PC-9 (cell line): Measurements from ENCODE around the gene CCPG1. TPM values are rescaled to one million over a fixed set of nuclear protein-coding genes. Genes with fewer than 3 reads are reported as not detected.

Source experiments
- BruUV-seq: library from RNA; stranded (reverse); fragments of 400-500 nt; replicated peaks from 2 replicates; lab custom pipeline; 2021; lab: Mats Ljungman, UMichigan
- CTCF ChIA-PET: fragments of 300-600 bp; sonication (Branson Sonifier 250); formaldehyde crosslinking; loops from one replicate; lab custom pipeline; 2022; ENCODE audit warnings: antibody characterized with exemption; lab: Charles Lee
- POLR2A ChIA-PET: fragments of 300-600 bp; sonication (Branson Sonifier 250); formaldehyde crosslinking; loops from one replicate; lab custom pipeline; 2022; ENCODE audit warnings: antibody characterized with exemption; ENCODE audit not compliant: unreplicated experiment; lab: Charles Lee
- DNase-seq, 2 experiments: peaks; one replicate each; pipeline versions ENCODE4 v3.0.0 to v3.0.0-alpha.2; 2015 to 2022; ENCODE audit warnings: mixed read lengths in 1 of 2
- H2AFZ ChIP-seq: fragments of 200-600 bp; sonication (generic); 2 replicates; pipeline ENCODE4 v1.8.1; 2017; ENCODE audit warnings: antibody characterized with exemption
- H3F3A ChIP-seq: fragments of 200-600 bp; sonication (generic); 2 replicates; pipeline ENCODE4 v1.8.1; 2017; ENCODE audit warnings: antibody characterized with exemption, mild to moderate bottlenecking, low read depth; ENCODE audit not compliant: insufficient read depth
- H3K27ac ChIP-seq: fragments of 200-600 bp; sonication (generic); 2 replicates; pipeline ENCODE4 v1.6.1; 2016; ENCODE audit warnings: mixed run types
- H3K27me3 ChIP-seq: fragments of 200-600 bp; sonication (generic); 2 replicates; pipeline ENCODE4 v1.6.1; 2016; ENCODE audit warnings: low read depth, mixed run types; ENCODE audit not compliant: insufficient read depth
- H3K36me3 ChIP-seq: fragments of 200-600 bp; sonication (generic); 2 replicates; pipeline ENCODE4 v1.6.1; 2016; ENCODE audit warnings: low read depth, mixed run types
- H3K4me1 ChIP-seq: fragments of 200-600 bp; sonication (generic); replicated peaks from 2 replicates; pipeline ENCODE4 v1.6.1; 2016; ENCODE audit warnings: mixed run types; ENCODE audit not compliant: insufficient read depth
- H3K4me2 ChIP-seq: fragments of 200-600 bp; sonication (generic); 2 replicates; pipeline ENCODE4 v1.6.1; 2017; ENCODE audit warnings: mixed run types
- H3K4me3 ChIP-seq: fragments of 200-600 bp; sonication (generic); 2 replicates; pipeline ENCODE4 v1.6.1; 2016; ENCODE audit warnings: mixed run types
- H3K79me2 ChIP-seq: fragments of 200-600 bp; sonication (generic); 2 replicates; pipeline ENCODE4 v1.6.1; 2017; ENCODE audit warnings: low read depth, mixed run types
- H3K9me2 ChIP-seq: fragments of 200-600 bp; sonication (generic); 2 replicates; pipeline ENCODE4 v1.8.1; 2017; ENCODE audit warnings: mild to moderate bottlenecking; ENCODE audit not compliant: insufficient read depth
- H3K9me3 ChIP-seq: fragments of 200-600 bp; sonication (generic); 2 replicates; pipeline ENCODE4 v1.8.1; 2016; ENCODE audit warnings: low read depth; ENCODE audit not compliant: insufficient read depth
- H4K20me1 ChIP-seq: fragments of 200-600 bp; sonication (generic); 2 replicates; pipeline ENCODE4 v1.8.1; 2017; ENCODE audit not compliant: insufficient read depth
- CTCF ChIP-seq: fragments of 200-600 bp; sonication (generic); conservative IDR thresholded peaks from 2 replicates; pipeline ENCODE4 v1.6.1; 2017; ENCODE audit warnings: mixed run types, antibody characterized with exemption, mild to moderate bottlenecking, moderate library complexity
- EZH2 ChIP-seq: fragments of 200-600 bp; sonication (generic); IDR thresholded peaks from 2 replicates; pipeline ENCODE4 v1.8.0; 2017; ENCODE audit warnings: antibody characterized with exemption, low read depth
- intact Hi-C: fragments of 100-400 bp; cut with micrococcal nuclease; formaldehyde crosslinking; loops from one replicate; pipeline ENCODE4 v1.10.0; 2022; ENCODE audit not compliant: unreplicated experiment
- total RNA-seq: library from RNA; stranded (reverse); gene quantifications from 2 replicates; pipeline ENCODE4 v1.2.3, GENCODE V29; 2021

The CCPG1 gene
- total RNA-seq, 1 experiment from 2014 or later, result 26.3 TPM

- Histone ChIP-seq H4K20me1 (no peaks in the 10 kb centered on the region), H2AFZ (no peak overlapping the region), H3K4me1 (no peaks in the 10 kb centered on the region), H3K27me3 (no peaks in the 10 kb centered on the region), H3K27ac (no peak overlapping the region), H3K4me3 (no peak overlapping the region), H3K36me3 (no peaks in the 10 kb centered on the region), H3K9me2 (no peaks in the 10 kb centered on the region), H3K4me2 (no peak overlapping the region), H3K9me3 (no peaks in the 10 kb centered on the region), H3F3A (no peaks in the 10 kb centered on the region), H3K79me2 (no peaks in the 10 kb centered on the region)
- POLR2A ChIA-PET, result no interaction called here
- no peak for DNase-seq
- intact Hi-C loops, result no loop called here
- no TSS peak for BruUV-seq
- TF ChIP-seq EZH2, result no peak
- no peak for TF ChIP-seq CTCF
- CTCF ChIA-PET, result no interaction called here
These were observed 65.0 kb downstream of the CCPG1 start for GRCh38 chr15:55343168-55343567.

- Histone ChIP-seq H3K4me1 (no peaks in the 10 kb centered on the region), H3K79me2 (no peaks in the 10 kb centered on the region), H3K27me3 (no peaks in the 10 kb centered on the region), H3K9me2 (no peaks in the 10 kb centered on the region), H3K4me3 (no peak overlapping the region), H2AFZ (no peak overlapping the region), H3K27ac (no peak overlapping the region), H3K4me2 (no peak overlapping the region), H3F3A (no peaks in the 10 kb centered on the region), H3K9me3 (no peaks in the 10 kb centered on the region), H4K20me1 (no peaks in the 10 kb centered on the region), H3K36me3 (no peaks in the 10 kb centered on the region)
- CTCF ChIA-PET, result no interaction called here
- DNase-seq, result no peak
- no TSS peak for BruUV-seq
- no peak for TF ChIP-seq CTCF
- no peak for TF ChIP-seq EZH2
- intact Hi-C loops, result no loop called here
- POLR2A ChIA-PET, result no interaction called here
These were observed 71.0 kb downstream of the CCPG1 start for GRCh38 chr15:55337160-55337559.

GRCh38 chr15:55334997-55335396, 73.2 kb downstream of the CCPG1 start:
- no peaks in the 10 kb centered on the region for H3K9me2 ChIP-seq
- CTCF ChIA-PET, result no interaction called here
- H4K20me1 ChIP-seq, result no peaks in the 10 kb centered on the region
- no peak for DNase-seq
- no peaks in the 10 kb centered on the region for H3F3A ChIP-seq
- no peaks in the 10 kb centered on the region for H3K79me2 ChIP-seq
- no TSS peak for BruUV-seq
- TF ChIP-seq CTCF, result no peak
- TF ChIP-seq EZH2, result no peak
- H3K4me3 ChIP-seq, result no peak overlapping the region
- H3K4me2 ChIP-seq, result no peak overlapping the region
- no peaks in the 10 kb centered on the region for H3K4me1 ChIP-seq
- H3K36me3 ChIP-seq, result no peaks in the 10 kb centered on the region
- H3K27ac ChIP-seq, result no peak overlapping the region
- intact Hi-C loops, result no loop called here
- no peak overlapping the region for H2AFZ ChIP-seq
- POLR2A ChIA-PET, result no interaction called here
- no peaks in the 10 kb centered on the region for H3K9me3 ChIP-seq
- no peaks in the 10 kb centered on the region for H3K27me3 ChIP-seq
